GM12878 (cell line): ENCODE data around the gene DCBLD2. TPM values are rescaled to one million over a fixed set of nuclear protein-coding genes. Genes with fewer than 3 reads are reported as not detected.

Source experiments
- ATAC-seq: fragments of 200-7000 bp; cut with Tn5 transposase; 3 replicates; pipeline ENCODE4 v1.9.1; 2020; ENCODE audit warnings: mild to moderate bottlenecking, moderate library complexity
- BruUV-seq: library from RNA; stranded (reverse); fragments of 400-500 nt; replicated peaks from 2 replicates; lab custom pipeline; 2021; lab: Mats Ljungman, UMichigan
- CTCF ChIA-PET: fragments of 300-600 bp; sonication (Branson Sonifier 250); formaldehyde crosslinking; extraction: SDS; loops from one replicate; lab custom pipeline; 2021; ENCODE audit warnings: inconsistent platforms; lab: Yijun Ruan, JAX
- POLR2A ChIA-PET: fragments of 350-600 bp; formaldehyde crosslinking; extraction: SDS; loops from one replicate; lab custom pipeline; 2021; ENCODE audit warnings: inconsistent platforms; lab: Charles Lee
- RAD21 ChIA-PET: fragments of 300-600 bp; sonication (Branson Sonifier 250); formaldehyde crosslinking; loops from one replicate; lab custom pipeline; 2023; ENCODE audit warnings: antibody characterized with exemption; ENCODE audit not compliant: unreplicated experiment; lab: Charles Lee
- SMC1A ChIA-PET: fragments of 300-600 bp; sonication (Branson Sonifier 250); formaldehyde crosslinking; loops from one replicate; lab custom pipeline; 2023; ENCODE audit not compliant: unreplicated experiment, uncharacterized antibody; lab: Charles Lee
- DNase-seq: peaks from one replicate; pipeline ENCODE4 v3.0.0-alpha.2; 2011; ENCODE audit warnings: low read depth, low spot score
- FAIRE-seq: peaks from 3 replicates; lab custom pipeline; 2011; peaks lifted over from hg19 to GRCh38; lab: Jason Lieb, UNC
- H2AFZ ChIP-seq: 2 replicates; pipeline ENCODE4 v1.6.0; 2011; ENCODE audit warnings: low read depth, low read length, control low read depth; ENCODE audit not compliant: control insufficient read depth
- H3K27ac ChIP-seq: 2 replicates; pipeline ENCODE4 v1.5.1; 2011; ENCODE audit warnings: control low read depth; ENCODE audit not compliant: control insufficient read depth, insufficient read depth
- H3K27me3 ChIP-seq, 2 experiments: replicated peaks in 1 of 2; 2 replicates each; pipeline versions ENCODE4 v1.6.0 to v1.6.1; 2011; ENCODE audit warnings: low read length in 1 of 2; ENCODE audit not compliant: control insufficient read depth in 2 of 2, insufficient read depth in 2 of 2
- H3K36me3 ChIP-seq, 2 experiments: 2 replicates each; pipeline ENCODE4 v1.5.1; 2011; ENCODE audit warnings: low read length in 1 of 2; ENCODE audit not compliant: control insufficient read depth in 2 of 2, insufficient read depth in 2 of 2
- H3K4me1 ChIP-seq: 2 replicates; pipeline ENCODE4 v1.6.1; 2011; ENCODE audit warnings: mild to moderate bottlenecking, low read length, moderate library complexity, mixed read lengths; ENCODE audit not compliant: control insufficient read depth, insufficient read depth
- H3K4me2 ChIP-seq: 2 replicates; pipeline ENCODE4 v1.6.0; 2011; ENCODE audit warnings: control low read depth; ENCODE audit not compliant: control insufficient read depth, insufficient read depth
- H3K4me3 ChIP-seq: fragments of 200-600 bp; sonication (generic); 2 replicates; pipeline ENCODE4 v1.5.1; 2016
- H3K79me2 ChIP-seq: 2 replicates; pipeline ENCODE4 v1.6.0; 2011; ENCODE audit warnings: low read length; ENCODE audit not compliant: control insufficient read depth, insufficient read depth
- H3K9ac ChIP-seq: 2 replicates; pipeline ENCODE4 v1.8.0; 2011; ENCODE audit warnings: low read length, control low read depth, mixed read lengths; ENCODE audit not compliant: control insufficient read depth, insufficient read depth
- H3K9me3 ChIP-seq: replicated peaks from 3 replicates; pipeline ENCODE4 v1.5.1; 2011; ENCODE audit warnings: mild to moderate bottlenecking, low read length; ENCODE audit not compliant: control insufficient read depth, insufficient read depth
- H4K20me1 ChIP-seq: 2 replicates; pipeline ENCODE4 v1.6.0; 2011; ENCODE audit not compliant: control insufficient read depth, insufficient read depth
- BRCA1 ChIP-seq: IDR thresholded peaks from 2 replicates; pipeline ENCODE4 v1.6.1; 2011; ENCODE audit warnings: low read depth, low read length, improper control_type of control experiment
- IRF5 ChIP-seq: fragments of 450-650 bp; IDR thresholded peaks from 2 replicates; pipeline ENCODE4 v1.6.1; 2017; ENCODE audit warnings: borderline replicate concordance
- LARP7 ChIP-seq: fragments of 450-650 bp; IDR thresholded peaks from 2 replicates; pipeline ENCODE4 v1.6.1; 2017; ENCODE audit warnings: mild to moderate bottlenecking
- MAX ChIP-seq: IDR thresholded peaks from 2 replicates; pipeline ENCODE4 v1.6.1; 2012; ENCODE audit warnings: low read depth, low read length, improper control_type of control experiment
- MTA3 ChIP-seq: IDR thresholded peaks from 2 replicates; pipeline ENCODE4 v1.6.1; 2012; ENCODE audit warnings: low read length, inconsistent platforms, borderline replicate concordance
- MXI1 ChIP-seq: fragments of 150-350 bp; IDR thresholded peaks from 2 replicates; pipeline ENCODE4 v1.6.1; 2011; ENCODE audit warnings: low read depth, mild to moderate bottlenecking, inconsistent platforms, low read length, improper control_type of control experiment
- MYC ChIP-seq: IDR thresholded peaks from 2 replicates; pipeline ENCODE4 v1.6.1; 2011; ENCODE audit warnings: mild to moderate bottlenecking, low read length, moderate library complexity, inconsistent platforms; ENCODE audit not compliant: insufficient read depth, insufficient replicate concordance, insufficient read length, severe bottlenecking
- NFXL1 ChIP-seq: fragments of 450-650 bp; IDR thresholded peaks from 2 replicates; pipeline ENCODE4 v1.6.1; 2017; ENCODE audit warnings: antibody characterized with exemption, mild to moderate bottlenecking, borderline replicate concordance
- NFYB ChIP-seq: IDR thresholded peaks from 2 replicates; pipeline ENCODE4 v1.6.1; 2011; ENCODE audit warnings: low read depth, mild to moderate bottlenecking, low read length, improper control_type of control experiment, moderate library complexity; ENCODE audit not compliant: insufficient read depth
- NKRF ChIP-seq: fragments of 450-650 bp; conservative IDR thresholded peaks from 2 replicates; pipeline ENCODE4 v1.6.1; 2017; ENCODE audit warnings: mild to moderate bottlenecking, moderate library complexity
- PAX8 ChIP-seq: fragments of 450-650 bp; IDR thresholded peaks from 2 replicates; pipeline ENCODE4 v1.6.1; 2017; ENCODE audit warnings: mild to moderate bottlenecking, moderate library complexity
- POLR2A ChIP-seq: IDR thresholded peaks from 2 replicates; pipeline ENCODE4 v1.6.1; 2011; ENCODE audit warnings: low read depth, mild to moderate bottlenecking, low read length
- RAD51 ChIP-seq: fragments of 450-650 bp; IDR thresholded peaks from 2 replicates; pipeline ENCODE4 v1.6.1; 2016; ENCODE audit warnings: moderate library complexity, mild to moderate bottlenecking, inconsistent platforms
- RELA ChIP-seq: fragments of 450-650 bp; IDR thresholded peaks from 2 replicates; pipeline ENCODE4 v1.8.0; 2014; ENCODE audit warnings: borderline replicate concordance; ENCODE audit not compliant: partially characterized antibody
- RFX5 ChIP-seq: IDR thresholded peaks from 2 replicates; pipeline ENCODE4 v1.6.1; 2011; ENCODE audit warnings: low read depth, low read length, improper control_type of control experiment
- SMARCA5 ChIP-seq: fragments of 450-650 bp; IDR thresholded peaks from 2 replicates; pipeline ENCODE4 v1.6.1; 2017; ENCODE audit warnings: mild to moderate bottlenecking
- SREBF2 ChIP-seq: IDR thresholded peaks from 2 replicates; pipeline ENCODE4 v1.6.1; 2012; ENCODE audit warnings: mild to moderate bottlenecking, low read length
- TCF7 ChIP-seq: IDR thresholded peaks from 2 replicates; pipeline ENCODE4 v1.6.1; 2014; ENCODE audit warnings: antibody characterized with exemption, borderline replicate concordance
- YY1 ChIP-seq: IDR thresholded peaks from 2 replicates; pipeline ENCODE4 v1.6.1; 2011; ENCODE audit warnings: low read depth, mild to moderate bottlenecking, low read length
- ZNF622 ChIP-seq: fragments of 450-650 bp; IDR thresholded peaks from 2 replicates; pipeline ENCODE4 v1.6.1; 2017; ENCODE audit warnings: mild to moderate bottlenecking, inconsistent platforms
- WGBS: methylation state at CpG from one replicate; pipeline ENCODE4 v1.1.6; 2016; ENCODE audit warnings: low lambda C conversion rate; ENCODE audit not compliant: insufficient replicate concordance, insufficient coverage; ENCODE audit errors: missing lambda C conversion rate; 5-methylcytosine and 5-hydroxymethylcytosine counted together
- in situ Hi-C: fragments of 300-500 bp; cut with MboI; formaldehyde crosslinking; loops from 9 replicates; pipeline ENCODE4 v1.14.3; 2018; ENCODE audit warnings: mixed read lengths
- intact Hi-C: fragments of 100-400 bp; cut with micrococcal nuclease; formaldehyde crosslinking; loops from one replicate; pipeline ENCODE4 v1.14.2; 2022; ENCODE audit not compliant: unreplicated experiment
- polyA plus RNA-seq, 11 experiments: library from polyadenylated mRNA; depleted of rRNA in 4 of 11; unstranded in 6 of 11; stranded (reverse) in 5 of 11; fragments of >200 nt; fragmentation: Nextera tagmentation in 4 of 11; fragmentation: Illumina TruSeq in 1 of 11; extraction: Ambion mirVana in 4 of 11; extraction: Trizol in 1 of 11; gene quantifications; 1 replicate in 1 of 11; 2 replicates in 10 of 11; pipeline versions ENCODE4 v1.2.1 to v1.2.3, GENCODE V29; 2011 to 2016; ENCODE audit warnings: inconsistent platforms in 2 of 11, missing spikeins in 2 of 11, low read depth in 1 of 11
- total RNA-seq, 4 experiments: library from RNA; depleted of rRNA in 3 of 4; stranded (reverse); fragments of >200 nt in 3 of 4; fragmentation: Illumina TruSeq in 1 of 4; extraction: Trizol in 1 of 4; gene quantifications; 2 replicates each; pipeline versions ENCODE4 v1.2.1 to v1.2.3, GENCODE V29; 2013 to 2021

DCBLD2 gene
- total and polyA plus RNA-seq, 10 of the 15 experiments (the other 5 are each of a cell fraction or from before 2014, with no cell fraction given), result 1.6 to 5.9 (median 4.7) TPM

GRCh38 chr3:98887684-98888083 is 13.8 kb downstream of the DCBLD2 start:
- 0% methylated on average over 1 of the region's 1 CpG for WGBS
- CTCF ChIA-PET, result no interaction called here
- Histone ChIP-seq H2AFZ (no peak overlapping the region), H3K9me3 (no peaks in the 10 kb centered on the region), H3K4me3 (no peak overlapping the region), H3K9ac (no peak overlapping the region), H3K4me2 (no peak overlapping the region), H3K27me3 (no peaks in the 10 kb centered on the region), H3K27ac (no peak overlapping the region), H3K4me1 (no peaks in the 10 kb centered on the region), H3K36me3 (no peaks in the 10 kb centered on the region), H3K79me2 (no peaks in the 10 kb centered on the region), H4K20me1 (no peaks in the 10 kb centered on the region)
- DNase-seq (no peak), FAIRE-seq (no peak), ATAC-seq (no peak)
- SMC1A ChIA-PET, result no interaction called here
- TF ChIP-seq SREBF2, result no peak
- no peak for TF ChIP-seq NFYB
- TF ChIP-seq MYC, result no peak
- no peak for TF ChIP-seq PAX8
- TF ChIP-seq IRF5, result no peak
- no peak for TF ChIP-seq YY1
- TF ChIP-seq LARP7, result no peak
- TF ChIP-seq NKRF, result no peak
- TF ChIP-seq TCF7, result no peak
- no peak for TF ChIP-seq MAX
- TF ChIP-seq RFX5, result no peak
- TF ChIP-seq POLR2A, result no peak
- TF ChIP-seq RAD51, result no peak
- no peak for TF ChIP-seq SMARCA5
- no peak for TF ChIP-seq MTA3
- TF ChIP-seq NFXL1, result no peak
- no peak for TF ChIP-seq MXI1
- no peak for TF ChIP-seq ZNF622
- TF ChIP-seq RELA, result no peak
- no peak for TF ChIP-seq BRCA1
- BruUV-seq, result no TSS peak
- intact Hi-C loops (no loop called here), in situ Hi-C loops (no loop called here)
- POLR2A ChIA-PET, result no interaction called here
- RAD21 ChIA-PET, result no interaction called here
